ENCODE measurements around the gene ADGRG6. TPM values are rescaled to one million over a fixed set of nuclear protein-coding genes. Genes with fewer than 3 reads are reported as not detected.
A peak's percentile ranks its signal among the peaks of the same experiment; 100 is the strongest.

Gene ADGRG6
- total and polyA plus RNA-seq, 9 of the 15 experiments (the other 6 are each of a cell fraction or from before 2014, with no cell fraction given) = under 0.01 to 0.11 (median 0.05) TPM; not detected in 5

DNA sequence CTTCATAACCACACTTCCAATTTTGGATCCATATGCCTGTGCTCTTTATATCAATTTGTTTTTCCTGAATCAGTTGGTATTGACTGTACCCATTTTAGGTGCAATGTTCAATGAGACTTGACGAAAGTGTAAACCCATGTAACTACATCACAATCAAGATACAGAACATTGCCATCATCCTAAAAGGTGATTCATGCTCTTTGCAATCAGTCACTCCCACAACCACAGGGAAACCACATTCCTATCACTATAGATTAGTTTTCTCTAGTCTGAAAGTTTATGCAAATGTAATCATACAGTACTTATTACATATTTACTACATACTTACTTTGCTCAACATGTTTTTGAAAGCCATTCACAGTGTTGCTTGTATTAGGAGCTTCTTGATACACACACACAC is 167.4 kb downstream of the ADGRG6 start (continued):
- TF ChIP-seq, protein P1, sequence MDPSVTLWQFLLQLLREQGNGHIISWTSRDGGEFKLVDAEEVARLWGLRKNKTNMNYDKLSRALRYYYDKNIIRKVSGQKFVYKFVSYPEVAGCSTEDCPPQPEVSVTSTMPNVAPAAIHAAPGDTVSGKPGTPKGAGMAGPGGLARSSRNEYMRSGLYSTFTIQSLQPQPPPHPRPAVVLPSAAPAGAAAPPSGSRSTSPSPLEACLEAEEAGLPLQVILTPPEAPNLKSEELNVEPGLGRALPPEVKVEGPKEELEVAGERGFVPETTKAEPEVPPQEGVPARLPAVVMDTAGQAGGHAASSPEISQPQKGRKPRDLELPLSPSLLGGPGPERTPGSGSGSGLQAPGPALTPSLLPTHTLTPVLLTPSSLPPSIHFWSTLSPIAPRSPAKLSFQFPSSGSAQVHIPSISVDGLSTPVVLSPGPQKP (CRISPR knock-in tag; IDR thresholded peaks at IDR 0.05) = no peak
- TF ChIP-seq, protein P2, sequence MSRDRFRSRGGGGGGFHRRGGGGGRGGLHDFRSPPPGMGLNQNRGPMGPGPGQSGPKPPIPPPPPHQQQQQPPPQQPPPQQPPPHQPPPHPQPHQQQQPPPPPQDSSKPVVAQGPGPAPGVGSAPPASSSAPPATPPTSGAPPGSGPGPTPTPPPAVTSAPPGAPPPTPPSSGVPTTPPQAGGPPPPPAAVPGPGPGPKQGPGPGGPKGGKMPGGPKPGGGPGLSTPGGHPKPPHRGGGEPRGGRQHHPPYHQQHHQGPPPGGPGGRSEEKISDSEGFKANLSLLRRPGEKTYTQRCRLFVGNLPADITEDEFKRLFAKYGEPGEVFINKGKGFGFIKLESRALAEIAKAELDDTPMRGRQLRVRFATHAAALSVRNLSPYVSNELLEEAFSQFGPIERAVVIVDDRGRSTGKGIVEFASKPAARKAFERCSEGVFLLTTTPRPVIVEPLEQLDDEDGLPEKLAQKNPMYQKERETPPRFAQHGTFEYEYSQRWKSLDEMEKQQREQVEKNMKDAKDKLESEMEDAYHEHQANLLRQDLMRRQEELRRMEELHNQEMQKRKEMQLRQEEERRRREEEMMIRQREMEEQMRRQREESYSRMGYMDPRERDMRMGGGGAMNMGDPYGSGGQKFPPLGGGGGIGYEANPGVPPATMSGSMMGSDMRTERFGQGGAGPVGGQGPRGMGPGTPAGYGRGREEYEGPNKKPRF (IDR thresholded peaks at IDR 0.05; ENCODE audit: low read depth, low read length) = no peak
- no peak for TF ChIP-seq NR2F6 (CRISPR knock-in tag; IDR thresholded peaks at IDR 0.05)
- TF ChIP-seq, protein P3, sequence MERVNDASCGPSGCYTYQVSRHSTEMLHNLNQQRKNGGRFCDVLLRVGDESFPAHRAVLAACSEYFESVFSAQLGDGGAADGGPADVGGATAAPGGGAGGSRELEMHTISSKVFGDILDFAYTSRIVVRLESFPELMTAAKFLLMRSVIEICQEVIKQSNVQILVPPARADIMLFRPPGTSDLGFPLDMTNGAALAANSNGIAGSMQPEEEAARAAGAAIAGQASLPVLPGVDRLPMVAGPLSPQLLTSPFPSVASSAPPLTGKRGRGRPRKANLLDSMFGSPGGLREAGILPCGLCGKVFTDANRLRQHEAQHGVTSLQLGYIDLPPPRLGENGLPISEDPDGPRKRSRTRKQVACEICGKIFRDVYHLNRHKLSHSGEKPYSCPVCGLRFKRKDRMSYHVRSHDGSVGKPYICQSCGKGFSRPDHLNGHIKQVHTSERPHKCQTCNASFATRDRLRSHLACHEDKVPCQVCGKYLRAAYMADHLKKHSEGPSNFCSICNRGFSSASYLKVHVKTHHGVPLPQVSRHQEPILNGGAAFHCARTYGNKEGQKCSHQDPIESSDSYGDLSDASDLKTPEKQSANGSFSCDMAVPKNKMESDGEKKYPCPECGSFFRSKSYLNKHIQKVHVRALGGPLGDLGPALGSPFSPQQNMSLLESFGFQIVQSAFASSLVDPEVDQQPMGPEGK (CRISPR knock-in tag; IDR thresholded peaks at IDR 0.05; ENCODE audit: borderline replicate concordance) = no peak

DNA sequence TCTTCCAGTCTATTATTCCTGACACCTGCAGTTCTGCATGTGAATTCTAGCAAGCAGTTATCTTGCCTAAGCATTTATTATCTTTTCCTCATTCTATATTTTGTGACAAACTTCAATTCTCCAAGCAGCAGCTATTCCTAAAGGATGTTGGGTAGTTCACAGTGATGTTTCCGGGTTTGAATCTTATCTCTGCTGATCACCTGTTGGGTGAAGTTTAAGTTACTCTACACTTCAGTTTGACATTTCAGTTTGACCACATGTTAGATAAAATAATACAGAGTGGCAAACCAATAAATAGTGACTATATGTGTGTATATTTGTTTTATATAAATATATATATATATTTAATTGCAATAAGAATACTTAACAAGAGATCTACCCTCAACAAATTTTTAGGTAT is 168.6 kb downstream of the ADGRG6 start:
- no peaks in the 10 kb centered on the region for H4K20me1 ChIP-seq (replicated peaks; ENCODE audit: control insufficient read depth, insufficient read depth, low read length)
- no peaks in the 10 kb centered on the region for H3K27me3 ChIP-seq (ENCODE audit: control insufficient read depth in 2 of 2, insufficient read depth in 2 of 2, low read length in 2 of 2)
- CTCF ChIA-PET (ENCODE audit: low intra/inter-chr PET ratio) = no interaction called here
- no peak overlapping the region for H3K4me3 ChIP-seq
- POLR2A ChIA-PET = no interaction called here
- 4% methylated on average over 1 of the region's 1 CpG for WGBS (ENCODE audit: insufficient coverage, low coverage, missing lambda C conversion rate)
- no peak overlapping the region for H3K9ac ChIP-seq (ENCODE audit: insufficient read depth in 1 of 2, low read depth in 2 of 2, low read length in 2 of 2)
- no peaks in the 10 kb centered on the region for H3K9me1 ChIP-seq (ENCODE audit: control insufficient read depth, insufficient read depth, low read length)
- ATAC-seq (no peak), DNase-seq (ENCODE audit: extremely low read depth in 1 of 4, low spot score in 3 of 4) (no peak), FAIRE-seq (no peak)
- no peaks in the 10 kb centered on the region; a peak in 1 of 5 replicates for H3K4me1 ChIP-seq (replicated peaks in 1 of 2; ENCODE audit: control insufficient read depth in 2 of 2, insufficient read depth in 2 of 2, low read length in 2 of 2)
- no peaks in the 10 kb centered on the region for H3K79me2 ChIP-seq (ENCODE audit: control insufficient read depth, insufficient read depth, low read length)
- intact Hi-C loops (cut with micrococcal nuclease) = loop anchor here (5.0 to 10.0 kb wide), 4 partner anchors 323 to 1544 kb away; partner anchors contain the start of genes NMBR and VTA1
- no peaks in the 10 kb centered on the region for H3K9me3 ChIP-seq (replicated peaks; ENCODE audit: control insufficient read depth, insufficient read depth, low read depth, low read length)
- H3K36me3 ChIP-seq (ENCODE audit: control insufficient read depth, insufficient read depth, low read length) = no peaks in the 10 kb centered on the region
- in situ Hi-C loops (cut with MboI) = loop anchor here (10.0 kb wide), 1 partner anchor 954 kb away; no protein-coding TSS in a partner anchor
- BruUV-seq (replicated peaks) = no TSS peak
- H2AFZ ChIP-seq (ENCODE audit: low read depth, low read length) = no peak overlapping the region
- no peak overlapping the region for H3K4me2 ChIP-seq (ENCODE audit: insufficient read depth, low read length)
- no peak overlapping the region for H3K27ac ChIP-seq (ENCODE audit: extremely low read depth, low read depth, low read length)
- TF ChIP-seq TEAD4 (IDR thresholded peaks at IDR 0.05; ENCODE audit: low read length) (peak; percentile 30; the same call in 1 of the 2 replicates), TEAD4 (CRISPR knock-in tag; IDR thresholded peaks at IDR 0.05; ENCODE audit: borderline replicate concordance) (no peak), HNRNPH1 (optimal IDR thresholded peaks at IDR 0.05; ENCODE audit: low read depth, low read length) (no peak), ZNF644 (tag; IDR thresholded peaks at IDR 0.05; ENCODE audit: low read depth) (no peak), BCL6 (CRISPR knock-in tag; IDR thresholded peaks at IDR 0.05) (no peak)
- TF ChIP-seq, protein P4, sequence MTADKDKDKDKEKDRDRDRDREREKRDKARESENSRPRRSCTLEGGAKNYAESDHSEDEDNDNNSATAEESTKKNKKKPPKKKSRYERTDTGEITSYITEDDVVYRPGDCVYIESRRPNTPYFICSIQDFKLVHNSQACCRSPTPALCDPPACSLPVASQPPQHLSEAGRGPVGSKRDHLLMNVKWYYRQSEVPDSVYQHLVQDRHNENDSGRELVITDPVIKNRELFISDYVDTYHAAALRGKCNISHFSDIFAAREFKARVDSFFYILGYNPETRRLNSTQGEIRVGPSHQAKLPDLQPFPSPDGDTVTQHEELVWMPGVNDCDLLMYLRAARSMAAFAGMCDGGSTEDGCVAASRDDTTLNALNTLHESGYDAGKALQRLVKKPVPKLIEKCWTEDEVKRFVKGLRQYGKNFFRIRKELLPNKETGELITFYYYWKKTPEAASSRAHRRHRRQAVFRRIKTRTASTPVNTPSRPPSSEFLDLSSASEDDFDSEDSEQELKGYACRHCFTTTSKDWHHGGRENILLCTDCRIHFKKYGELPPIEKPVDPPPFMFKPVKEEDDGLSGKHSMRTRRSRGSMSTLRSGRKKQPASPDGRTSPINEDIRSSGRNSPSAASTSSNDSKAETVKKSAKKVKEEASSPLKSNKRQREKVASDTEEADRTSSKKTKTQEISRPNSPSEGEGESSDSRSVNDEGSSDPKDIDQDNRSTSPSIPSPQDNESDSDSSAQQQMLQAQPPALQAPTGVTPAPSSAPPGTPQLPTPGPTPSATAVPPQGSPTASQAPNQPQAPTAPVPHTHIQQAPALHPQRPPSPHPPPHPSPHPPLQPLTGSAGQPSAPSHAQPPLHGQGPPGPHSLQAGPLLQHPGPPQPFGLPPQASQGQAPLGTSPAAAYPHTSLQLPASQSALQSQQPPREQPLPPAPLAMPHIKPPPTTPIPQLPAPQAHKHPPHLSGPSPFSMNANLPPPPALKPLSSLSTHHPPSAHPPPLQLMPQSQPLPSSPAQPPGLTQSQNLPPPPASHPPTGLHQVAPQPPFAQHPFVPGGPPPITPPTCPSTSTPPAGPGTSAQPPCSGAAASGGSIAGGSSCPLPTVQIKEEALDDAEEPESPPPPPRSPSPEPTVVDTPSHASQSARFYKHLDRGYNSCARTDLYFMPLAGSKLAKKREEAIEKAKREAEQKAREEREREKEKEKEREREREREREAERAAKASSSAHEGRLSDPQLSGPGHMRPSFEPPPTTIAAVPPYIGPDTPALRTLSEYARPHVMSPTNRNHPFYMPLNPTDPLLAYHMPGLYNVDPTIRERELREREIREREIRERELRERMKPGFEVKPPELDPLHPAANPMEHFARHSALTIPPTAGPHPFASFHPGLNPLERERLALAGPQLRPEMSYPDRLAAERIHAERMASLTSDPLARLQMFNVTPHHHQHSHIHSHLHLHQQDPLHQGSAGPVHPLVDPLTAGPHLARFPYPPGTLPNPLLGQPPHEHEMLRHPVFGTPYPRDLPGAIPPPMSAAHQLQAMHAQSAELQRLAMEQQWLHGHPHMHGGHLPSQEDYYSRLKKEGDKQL (CRISPR knock-in tag; IDR thresholded peaks at IDR 0.05; ENCODE audit: borderline replicate concordance) = no peak
